B cell (primary cell): ENCODE measurements around the gene ABCD2.

Source experiments
- EZH2 ChIP-seq: IDR thresholded peaks from 2 replicates; pipeline ENCODE4 v1.6.1; 2012; ENCODE audit warnings: borderline replicate concordance, low read depth, mild to moderate bottlenecking, moderate library complexity, low read length; ENCODE audit not compliant: insufficient read depth, poor library complexity, severe bottlenecking
- TF ChIP-seq, protein P1 (sequence below): fragments of 200-600 bp; IDR thresholded peaks from one replicate; pipeline ENCODE4 v1.8.0; 2022; ENCODE audit warnings: antibody characterized with exemption, mild to moderate bottlenecking

DNA sequence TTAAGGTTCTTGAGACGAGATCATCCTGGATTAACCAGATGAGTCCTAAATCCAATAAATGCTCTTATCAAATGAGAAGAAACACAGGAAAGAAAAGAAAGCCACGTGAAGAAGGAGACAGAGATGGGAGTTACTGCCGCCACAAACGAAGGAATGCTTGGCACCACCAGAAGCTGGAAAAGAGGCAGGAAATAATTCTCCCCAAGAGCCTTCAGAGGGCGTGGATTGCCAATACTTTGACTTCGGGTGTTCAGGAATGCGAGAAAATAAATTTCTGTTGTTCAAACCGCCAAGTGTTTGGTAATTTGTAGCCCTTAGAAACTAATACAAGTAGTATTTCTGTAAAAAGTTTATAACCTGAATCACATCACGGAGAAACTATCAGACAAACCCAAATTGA lies 31.3 kb downstream of the ABCD2 start:
- TF ChIP-seq, protein P1, sequence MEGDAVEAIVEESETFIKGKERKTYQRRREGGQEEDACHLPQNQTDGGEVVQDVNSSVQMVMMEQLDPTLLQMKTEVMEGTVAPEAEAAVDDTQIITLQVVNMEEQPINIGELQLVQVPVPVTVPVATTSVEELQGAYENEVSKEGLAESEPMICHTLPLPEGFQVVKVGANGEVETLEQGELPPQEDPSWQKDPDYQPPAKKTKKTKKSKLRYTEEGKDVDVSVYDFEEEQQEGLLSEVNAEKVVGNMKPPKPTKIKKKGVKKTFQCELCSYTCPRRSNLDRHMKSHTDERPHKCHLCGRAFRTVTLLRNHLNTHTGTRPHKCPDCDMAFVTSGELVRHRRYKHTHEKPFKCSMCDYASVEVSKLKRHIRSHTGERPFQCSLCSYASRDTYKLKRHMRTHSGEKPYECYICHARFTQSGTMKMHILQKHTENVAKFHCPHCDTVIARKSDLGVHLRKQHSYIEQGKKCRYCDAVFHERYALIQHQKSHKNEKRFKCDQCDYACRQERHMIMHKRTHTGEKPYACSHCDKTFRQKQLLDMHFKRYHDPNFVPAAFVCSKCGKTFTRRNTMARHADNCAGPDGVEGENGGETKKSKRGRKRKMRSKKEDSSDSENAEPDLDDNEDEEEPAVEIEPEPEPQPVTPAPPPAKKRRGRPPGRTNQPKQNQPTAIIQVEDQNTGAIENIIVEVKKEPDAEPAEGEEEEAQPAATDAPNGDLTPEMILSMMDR, result no peak
- TF ChIP-seq EZH2, result no peak
